ENCODE results near the gene CORO2B.

DNA sequence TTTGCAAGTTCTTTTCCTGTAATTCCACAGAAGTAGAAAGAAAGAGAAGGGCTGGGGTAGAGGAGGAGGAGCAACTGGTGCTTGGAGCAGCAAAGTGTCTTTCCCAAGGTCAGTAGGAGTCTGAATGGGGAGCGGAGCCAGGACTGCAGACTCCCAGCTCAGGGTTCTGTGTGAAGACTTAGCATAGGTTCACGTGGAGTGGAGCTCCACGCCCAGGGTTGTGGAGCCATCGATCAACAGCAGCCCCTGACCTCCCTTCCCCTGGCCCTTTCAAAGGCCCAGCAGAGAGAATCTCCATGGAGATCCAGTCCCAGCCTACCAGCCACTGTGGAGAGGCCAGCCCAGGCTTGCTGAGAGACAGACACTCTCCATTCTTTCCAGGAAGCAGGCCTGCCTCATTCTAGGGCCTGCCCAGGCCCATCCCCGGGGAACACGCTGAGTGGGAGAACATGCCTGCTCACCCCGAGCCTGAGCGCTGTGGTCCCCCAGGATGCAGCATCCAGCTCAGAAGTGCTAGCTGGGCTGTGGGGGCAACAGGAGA is 62.1 kb downstream of the CORO2B start:
- TF ChIP-seq, protein P1, sequence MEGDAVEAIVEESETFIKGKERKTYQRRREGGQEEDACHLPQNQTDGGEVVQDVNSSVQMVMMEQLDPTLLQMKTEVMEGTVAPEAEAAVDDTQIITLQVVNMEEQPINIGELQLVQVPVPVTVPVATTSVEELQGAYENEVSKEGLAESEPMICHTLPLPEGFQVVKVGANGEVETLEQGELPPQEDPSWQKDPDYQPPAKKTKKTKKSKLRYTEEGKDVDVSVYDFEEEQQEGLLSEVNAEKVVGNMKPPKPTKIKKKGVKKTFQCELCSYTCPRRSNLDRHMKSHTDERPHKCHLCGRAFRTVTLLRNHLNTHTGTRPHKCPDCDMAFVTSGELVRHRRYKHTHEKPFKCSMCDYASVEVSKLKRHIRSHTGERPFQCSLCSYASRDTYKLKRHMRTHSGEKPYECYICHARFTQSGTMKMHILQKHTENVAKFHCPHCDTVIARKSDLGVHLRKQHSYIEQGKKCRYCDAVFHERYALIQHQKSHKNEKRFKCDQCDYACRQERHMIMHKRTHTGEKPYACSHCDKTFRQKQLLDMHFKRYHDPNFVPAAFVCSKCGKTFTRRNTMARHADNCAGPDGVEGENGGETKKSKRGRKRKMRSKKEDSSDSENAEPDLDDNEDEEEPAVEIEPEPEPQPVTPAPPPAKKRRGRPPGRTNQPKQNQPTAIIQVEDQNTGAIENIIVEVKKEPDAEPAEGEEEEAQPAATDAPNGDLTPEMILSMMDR (IDR thresholded peaks at IDR 0.05; ENCODE audit: insufficient read depth, low read length, poor library complexity, severe bottlenecking), result no peak
- no peak for TF ChIP-seq EZH2phosphoT487 (conservative IDR thresholded peaks at IDR 0.05; ENCODE audit: low read length)
